Suprapubic skin (tissue), 4 donors: ENCODE results near the gene MYH10.

Source experiments
- POLR2A ChIP-seq, 2 donors: fragments of 450-650 bp; IDR thresholded peaks; one replicate each; pipeline ENCODE4 v1.6.1; 2017; ENCODE audit warnings: antibody characterized with exemption in 2 of 2, mild to moderate bottlenecking in 2 of 2, moderate library complexity in 2 of 2
- POLR2AphosphoS5 ChIP-seq, 3 donors: sonication (generic); formaldehyde crosslinking; IDR thresholded peaks; one replicate each; pipeline ENCODE4 v1.6.1; 2017; ENCODE audit warnings: antibody characterized with exemption in 3 of 3
- TF ChIP-seq, protein P1 (sequence below), 2 donors: fragments of 200-600 bp in 1 of 2; fragments of 450-650 bp in 1 of 2; sonication (generic) in 1 of 2; IDR thresholded peaks; one replicate each; pipeline ENCODE4 v1.5.1; 2016 to 2019; ENCODE audit warnings: antibody characterized with exemption in 2 of 2, mild to moderate bottlenecking in 1 of 2, moderate library complexity in 1 of 2

GRCh38 chr17:8654822-8655221 lies 24.3 kb upstream of the MYH10 start:
- TF ChIP-seq, protein P1, sequence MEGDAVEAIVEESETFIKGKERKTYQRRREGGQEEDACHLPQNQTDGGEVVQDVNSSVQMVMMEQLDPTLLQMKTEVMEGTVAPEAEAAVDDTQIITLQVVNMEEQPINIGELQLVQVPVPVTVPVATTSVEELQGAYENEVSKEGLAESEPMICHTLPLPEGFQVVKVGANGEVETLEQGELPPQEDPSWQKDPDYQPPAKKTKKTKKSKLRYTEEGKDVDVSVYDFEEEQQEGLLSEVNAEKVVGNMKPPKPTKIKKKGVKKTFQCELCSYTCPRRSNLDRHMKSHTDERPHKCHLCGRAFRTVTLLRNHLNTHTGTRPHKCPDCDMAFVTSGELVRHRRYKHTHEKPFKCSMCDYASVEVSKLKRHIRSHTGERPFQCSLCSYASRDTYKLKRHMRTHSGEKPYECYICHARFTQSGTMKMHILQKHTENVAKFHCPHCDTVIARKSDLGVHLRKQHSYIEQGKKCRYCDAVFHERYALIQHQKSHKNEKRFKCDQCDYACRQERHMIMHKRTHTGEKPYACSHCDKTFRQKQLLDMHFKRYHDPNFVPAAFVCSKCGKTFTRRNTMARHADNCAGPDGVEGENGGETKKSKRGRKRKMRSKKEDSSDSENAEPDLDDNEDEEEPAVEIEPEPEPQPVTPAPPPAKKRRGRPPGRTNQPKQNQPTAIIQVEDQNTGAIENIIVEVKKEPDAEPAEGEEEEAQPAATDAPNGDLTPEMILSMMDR (IDR thresholded peaks at IDR 0.05), result no peak
- TF ChIP-seq POLR2A (IDR thresholded peaks at IDR 0.05), result no peak
- no peak for TF ChIP-seq POLR2AphosphoS5 (IDR thresholded peaks at IDR 0.05)
